HCT116 (cell line): ENCODE data around the gene PILRA. TPM values are rescaled to one million over a fixed set of nuclear protein-coding genes. Genes with fewer than 3 reads are reported as not detected.

ENCODE experiments used
- ATAC-seq: fragments of 200-7000 bp; cut with Tn5 transposase; 2 replicates; pipeline ENCODE4 v1.9.1; 2020; ENCODE audit warnings: mild to moderate bottlenecking, moderate library complexity
- BruUV-seq: library from RNA; stranded (reverse); fragments of 400-500 nt; replicated peaks from 2 replicates; lab custom pipeline; 2021; lab: Mats Ljungman, UMichigan
- CTCF ChIA-PET: fragments of 300-600 bp; sonication (Branson Sonifier 250); formaldehyde crosslinking; loops from one replicate; lab custom pipeline; 2021; ENCODE audit warnings: antibody characterized with exemption; lab: Charles Lee
- POLR2A ChIA-PET: fragments of 300-600, 350-600 bp; sonication (Branson Sonifier 250); formaldehyde crosslinking; loops from one replicate; lab custom pipeline; 2021; ENCODE audit warnings: antibody characterized with exemption; lab: Charles Lee
- RAD21 ChIA-PET, 2 experiments: fragments of 300-600 bp; sonication (Branson Sonifier 250); formaldehyde crosslinking; loops; one replicate each; lab custom pipeline; 2023; ENCODE audit warnings: low total read pairs in 2 of 2; ENCODE audit not compliant: uncharacterized antibody in 2 of 2, unreplicated experiment in 2 of 2, low non-redundant PET in 1 of 2; lab: Charles Lee
- DNase-seq: peaks from one replicate; pipeline ENCODE4 v3.0.0-alpha.2; 2010; ENCODE audit warnings: low read depth, low spot score
- H2AFZ ChIP-seq: fragments of 200-600 bp; shearing (Covaris generic), sonication (generic); 2 replicates; pipeline ENCODE4 v1.6.1; 2017; ENCODE audit warnings: low read depth, mixed run types, mixed read lengths, antibody characterized with exemption, low read length; ENCODE audit not compliant: poor library complexity, severe bottlenecking
- H3K27ac ChIP-seq: 2 replicates; pipeline ENCODE4 v1.5.1; 2012; ENCODE audit warnings: low read depth, low read length
- H3K27me3 ChIP-seq: fragments of 200-600 bp; sonication (generic); 2 replicates; pipeline ENCODE4 v1.6.1; 2016; ENCODE audit warnings: mixed run types, low read length, mixed read lengths; ENCODE audit not compliant: insufficient read depth
- H3K36me3 ChIP-seq, 2 experiments: fragments of 200-500 bp in 1 of 2; fragments of 200-600 bp in 1 of 2; sonication (Bioruptor generic) in 1 of 2; sonication (generic) in 1 of 2; 2 replicates each; pipeline versions ENCODE4 v1.5.1 to v1.6.1; 2014 to 2016; ENCODE audit warnings: low read length in 2 of 2, inconsistent platforms in 1 of 2, mixed read lengths in 1 of 2, mixed run types in 1 of 2; ENCODE audit not compliant: insufficient read depth in 2 of 2, control insufficient read depth in 1 of 2
- H3K4me1 ChIP-seq, 2 experiments: fragments of 200-600 bp in 1 of 2; sonication (generic) in 1 of 2; 2 replicates each; pipeline versions ENCODE4 v1.5.1 to v1.6.1; 2012 to 2017; ENCODE audit warnings: low read length in 2 of 2, inconsistent platforms in 1 of 2, mild to moderate bottlenecking in 1 of 2, mixed read lengths in 1 of 2, mixed run types in 1 of 2, moderate library complexity in 1 of 2; ENCODE audit not compliant: insufficient read depth in 2 of 2, control insufficient read depth in 1 of 2
- H3K4me2 ChIP-seq: fragments of 200-600 bp; sonication (generic); 2 replicates; pipeline ENCODE4 v1.6.1; 2017; ENCODE audit warnings: mixed run types, low read length, mixed read lengths
- H3K4me3 ChIP-seq, 2 experiments: fragments of 200-600 bp in 1 of 2; sonication (generic) in 1 of 2; replicated peaks in 1 of 2; 2 replicates each; pipeline ENCODE4 v1.5.1; 2011 to 2016; ENCODE audit warnings: low read length in 2 of 2, control low read depth in 1 of 2, low read depth in 1 of 2, mild to moderate bottlenecking in 1 of 2, mixed read lengths in 1 of 2, mixed run types in 1 of 2
- H3K79me2 ChIP-seq: fragments of 200-600 bp; sonication (generic); 2 replicates; pipeline ENCODE4 v1.6.1; 2017; ENCODE audit warnings: mild to moderate bottlenecking, mixed run types, low read length, moderate library complexity, mixed read lengths; ENCODE audit not compliant: insufficient read depth
- H3K9ac ChIP-seq: fragments of 200-600 bp; sonication (generic); 2 replicates; pipeline ENCODE4 v1.6.1; 2016; ENCODE audit warnings: low read length, mixed read lengths
- H3K9me2 ChIP-seq: fragments of 200-600 bp; sonication (generic), shearing (Covaris generic); 2 replicates; pipeline ENCODE4 v1.6.1; 2017; ENCODE audit warnings: mixed run types, mild to moderate bottlenecking, moderate library complexity; ENCODE audit not compliant: insufficient read depth
- H3K9me3 ChIP-seq, 2 experiments: fragments of 200-500 bp in 1 of 2; fragments of 200-600 bp in 1 of 2; sonication (Bioruptor generic) in 1 of 2; sonication (generic) in 1 of 2; 2 replicates each; pipeline ENCODE4 v1.6.1; 2014 to 2017; ENCODE audit warnings: low read length in 2 of 2, mixed read lengths in 2 of 2, inconsistent platforms in 1 of 2, low read depth in 1 of 2, mild to moderate bottlenecking in 1 of 2, mixed run types in 1 of 2, moderate library complexity in 1 of 2; ENCODE audit not compliant: control insufficient read depth in 1 of 2, insufficient read depth in 1 of 2
- H4K20me1 ChIP-seq: fragments of 200-600 bp; sonication (generic), shearing (Covaris generic); 2 replicates; pipeline ENCODE4 v1.6.1; 2017; ENCODE audit warnings: mixed run types, mild to moderate bottlenecking, moderate library complexity; ENCODE audit not compliant: insufficient read depth
- CTCF ChIP-seq, 3 experiments: fragments of 200-600 bp in 1 of 3; sonication (generic) in 1 of 3; IDR thresholded peaks in 2 of 3; conservative IDR thresholded peaks in 1 of 3; 2 replicates each; pipeline ENCODE4 v1.5.1; 2012 to 2017; ENCODE audit warnings: low read depth in 2 of 3, low read length in 2 of 3, antibody characterized with exemption in 1 of 3, borderline replicate concordance in 1 of 3, control low read depth in 1 of 3, mild to moderate bottlenecking in 1 of 3, mixed read lengths in 1 of 3, mixed run types in 1 of 3, moderate library complexity in 1 of 3; ENCODE audit not compliant: insufficient read depth in 1 of 3
- EGR1 ChIP-seq: IDR thresholded peaks from 2 replicates; pipeline ENCODE4 v1.6.1; 2012; ENCODE audit warnings: low read depth
- SP1 ChIP-seq: IDR thresholded peaks from 2 replicates; pipeline ENCODE4 v1.6.1; 2012; ENCODE audit warnings: low read depth
- TCF7L2 ChIP-seq: IDR thresholded peaks from 2 replicates; pipeline ENCODE4 v1.7.0; 2011; ENCODE audit warnings: borderline replicate concordance, inconsistent platforms; ENCODE audit not compliant: insufficient read depth, insufficient read length; ENCODE audit errors: extremely low read depth
- ZNF274 ChIP-seq: fragments of 200-500 bp; sonication (Bioruptor generic); IDR thresholded peaks from 2 replicates; pipeline ENCODE4 v1.6.1; 2014; ENCODE audit warnings: mild to moderate bottlenecking, low read depth, low read length, inconsistent platforms
- intact Hi-C: fragments of 100-400 bp; cut with micrococcal nuclease; formaldehyde crosslinking; loops from 2 replicates; pipeline ENCODE4 v1.10.0; 2022
- total RNA-seq: library from RNA; stranded (reverse); gene quantifications from one replicate; pipeline ENCODE4 v1.2.1, GENCODE V29; 2021; ENCODE audit not compliant: unreplicated experiment

The PILRA gene
- total RNA-seq, 1 experiment from 2014 or later: 1.8 TPM

- no peaks in the 10 kb centered on the region for H3K27me3 ChIP-seq
- intact Hi-C loops: no loop called here
- ChIA-PET RAD21 (no interaction called here), POLR2A (no interaction called here), CTCF (interaction anchor here (1.1 kb wide), 1 partner anchor 201 kb away, joined by 3 read pairs; no protein-coding TSS in a partner anchor)
- TF ChIP-seq EGR1 (no peak), SP1 (no peak), CTCF (IDR thresholded peaks at IDR 0.05 in 2 of 3, conservative IDR thresholded peaks at IDR 0.05 in 1 of 3; ENCODE audit: borderline replicate concordance in 1 of 3, insufficient read depth in 1 of 3, low read depth in 2 of 3, low read length in 2 of 3) (no peak)
- no peak overlapping the region for H3K4me3 ChIP-seq
- H3K36me3 ChIP-seq: no peaks in the 10 kb centered on the region
- no peak for ATAC-seq
- H3K9ac ChIP-seq: no peak overlapping the region
- no peaks in the 10 kb centered on the region for H3K79me2 ChIP-seq
- H2AFZ ChIP-seq: no peak overlapping the region
- H3K9me3 ChIP-seq: no peaks in the 10 kb centered on the region
- H3K4me2 ChIP-seq: no peak overlapping the region
- no TSS peak for BruUV-seq
- H3K27ac ChIP-seq: no peak overlapping the region
- H4K20me1 ChIP-seq: no peaks in the 10 kb centered on the region
- H3K9me2 ChIP-seq: no peaks in the 10 kb centered on the region
- no peaks in the 10 kb centered on the region for H3K4me1 ChIP-seq
- no peak for DNase-seq
Measured at GRCh38 chr7:100387695-100388094, 14.4 kb downstream of the PILRA start.

GRCh38 chr7:100389437-100390088, 16.3 kb downstream of the PILRA start:
- no peaks in the 10 kb centered on the region for H4K20me1 ChIP-seq
- H3K27me3 ChIP-seq: no peaks in the 10 kb centered on the region
- no peaks in the 10 kb centered on the region for H3K9me2 ChIP-seq
- no peak for DNase-seq
- no peaks in the 10 kb centered on the region for H3K4me1 ChIP-seq
- no peak overlapping the region for H3K9ac ChIP-seq
- H3K4me3 ChIP-seq: no peak overlapping the region
- ChIA-PET CTCF (interaction anchor here (1.2 kb wide), 1 partner anchor 13 kb away, joined by 4 read pairs; no protein-coding TSS in a partner anchor), RAD21 (no interaction called here), POLR2A (no interaction called here)
- intact Hi-C loops: no loop called here
- H2AFZ ChIP-seq: no peak overlapping the region
- TF ChIP-seq TCF7L2 (no peak), EGR1 (no peak), CTCF (IDR thresholded peaks at IDR 0.05 in 2 of 3, conservative IDR thresholded peaks at IDR 0.05 in 1 of 3; ENCODE audit: borderline replicate concordance in 1 of 3, insufficient read depth in 1 of 3, low read depth in 2 of 3, low read length in 2 of 3) (no peak), ZNF274 (no peak)
- ATAC-seq: no peak
- no peaks in the 10 kb centered on the region for H3K9me3 ChIP-seq
- H3K4me2 ChIP-seq: no peak overlapping the region
- H3K79me2 ChIP-seq: no peaks in the 10 kb centered on the region
- no peak overlapping the region for H3K27ac ChIP-seq
- H3K36me3 ChIP-seq: no peaks in the 10 kb centered on the region
- BruUV-seq: no TSS peak
